Caco-2 (cell line): Measurements from ENCODE around the gene CACNA1C. TPM values are rescaled to one million over a fixed set of nuclear protein-coding genes. Genes with fewer than 3 reads are reported as not detected.
A peak's percentile ranks its signal among the peaks of the same experiment; 100 is the strongest.

Experiments
- BruUV-seq: library from RNA; stranded (reverse); fragments of 400-500 nt; replicated peaks from 2 replicates; lab custom pipeline; 2021; lab: Mats Ljungman, UMichigan
- CTCF ChIA-PET: fragments of 300-600 bp; sonication (Branson Sonifier 250); formaldehyde crosslinking; loops from one replicate; lab custom pipeline; 2022; ENCODE audit warnings: antibody characterized with exemption; lab: Charles Lee
- POLR2A ChIA-PET: fragments of 300-600 bp; sonication (Branson Sonifier 250); formaldehyde crosslinking; loops from one replicate; lab custom pipeline; 2022; ENCODE audit warnings: antibody characterized with exemption; lab: Charles Lee
- DNase-seq, 2 experiments: peaks; one replicate each; pipeline versions ENCODE4 v3.0.0 to v3.0.0-alpha.2; 2020 to 2022
- H3K27me3 ChIP-seq: replicated peaks from 2 replicates; pipeline ENCODE4 v1.6.0; 2011; ENCODE audit warnings: low read length; ENCODE audit not compliant: control insufficient read depth, insufficient read depth
- H3K36me3 ChIP-seq: 2 replicates; pipeline ENCODE4 v1.5.1; 2011; ENCODE audit warnings: low read length; ENCODE audit not compliant: control insufficient read depth, insufficient read depth
- H3K4me1 ChIP-seq: fragments of 250-450 bp; sonication (Bioruptor Pico); 2 replicates; pipeline ENCODE4 v1.5.1; 2020; ENCODE audit warnings: mild to moderate bottlenecking
- H3K4me3 ChIP-seq: 2 replicates; pipeline ENCODE4 v1.5.1; 2011; ENCODE audit warnings: low read depth, mild to moderate bottlenecking, control low read depth, low read length
- H3K9me3 ChIP-seq: fragments of 250-450 bp; sonication (Bioruptor Pico); 2 replicates; pipeline ENCODE4 v1.5.1; 2020; ENCODE audit warnings: mild to moderate bottlenecking, moderate library complexity
- H3K27ac Mint-ChIP-seq: one replicate; pipeline ENCODE4 v1.8.0; 2022; ENCODE audit warnings: mixed read lengths; ENCODE audit not compliant: unreplicated experiment
- H3K27me3 Mint-ChIP-seq: one replicate; pipeline ENCODE4 v1.8.0; 2022; ENCODE audit warnings: mixed read lengths; ENCODE audit not compliant: insufficient read depth, unreplicated experiment
- H3K36me3 Mint-ChIP-seq: one replicate; pipeline ENCODE4 v1.8.0; 2022; ENCODE audit warnings: mild to moderate bottlenecking, mixed read lengths; ENCODE audit not compliant: insufficient read depth, unreplicated experiment
- H3K4me1 Mint-ChIP-seq: one replicate; pipeline ENCODE4 v1.8.0; 2022; ENCODE audit warnings: low read depth, mixed read lengths; ENCODE audit not compliant: unreplicated experiment
- H3K4me3 Mint-ChIP-seq: one replicate; pipeline ENCODE4 v1.8.0; 2022; ENCODE audit warnings: mild to moderate bottlenecking, moderate library complexity, mixed read lengths; ENCODE audit not compliant: unreplicated experiment
- H3K9me3 Mint-ChIP-seq: one replicate; pipeline ENCODE4 v1.8.0; 2022; ENCODE audit warnings: mixed read lengths; ENCODE audit not compliant: unreplicated experiment
- CTCF ChIP-seq, 2 experiments: fragments of 200-600 bp in 1 of 2; IDR thresholded peaks; 1 replicate in 1 of 2; 2 replicates in 1 of 2; pipeline versions ENCODE4 v1.5.1 to v1.8.0; 2011 to 2022; ENCODE audit warnings: antibody characterized with exemption in 1 of 2, control low read depth in 1 of 2, inconsistent platforms in 1 of 2, low read depth in 1 of 2, low read length in 1 of 2, mild to moderate bottlenecking in 1 of 2, moderate library complexity in 1 of 2; ENCODE audit not compliant: insufficient read depth in 1 of 2, severe bottlenecking in 1 of 2, unreplicated experiment in 1 of 2
- intact Hi-C: fragments of 100-400 bp; cut with micrococcal nuclease; formaldehyde crosslinking; loops from one replicate; pipeline ENCODE4 v1.10.0; 2022; ENCODE audit not compliant: unreplicated experiment
- total RNA-seq: library from RNA; stranded (reverse); gene quantifications from 2 replicates; pipeline ENCODE4 v1.2.3, GENCODE V29; 2022

Gene CACNA1C
- total RNA-seq, 1 experiment from 2014 or later: not detected

DNA sequence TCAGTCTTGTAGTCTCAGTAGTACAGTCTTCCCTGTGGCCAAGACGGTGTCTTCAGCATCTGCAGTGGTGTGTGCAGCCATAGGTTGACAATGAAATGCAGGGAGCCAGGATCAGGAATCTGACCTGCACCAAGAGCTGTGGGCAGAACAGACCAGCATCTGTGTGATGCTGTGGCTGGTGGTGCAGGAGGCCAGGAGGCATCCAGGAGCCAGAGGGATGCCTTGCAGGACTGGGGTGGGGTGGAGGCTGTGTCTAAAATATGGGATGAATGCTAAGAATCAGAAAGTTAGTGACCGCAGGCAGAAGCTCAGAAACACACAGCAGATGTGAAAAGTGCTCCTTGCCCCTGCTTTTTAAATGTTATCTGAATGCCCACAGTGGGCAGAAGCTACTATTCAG, 209.7 kb downstream of the CACNA1C start:
- no peaks in the 10 kb centered on the region for H3K36me3 ChIP-seq
- POLR2A ChIA-PET: no interaction called here
- no peak for TF ChIP-seq CTCF (IDR thresholded peaks at IDR 0.05; ENCODE audit: insufficient read depth in 1 of 2, low read depth in 1 of 2, low read length in 1 of 2, severe bottlenecking in 1 of 2, unreplicated experiment in 1 of 2)
- Mint-ChIP-seq H3K27ac (no peak overlapping the region), H3K36me3 (no peaks in the 10 kb centered on the region), H3K9me3 (no peaks in the 10 kb centered on the region), H3K27me3 (peaks cover 6% of the 10 kb centered on the region), H3K4me3 (no peak overlapping the region), H3K4me1 (peaks cover 10% of the 10 kb centered on the region)
- no peak for DNase-seq
- intact Hi-C loops: no loop called here
- H3K4me3 ChIP-seq: no peak overlapping the region
- CTCF ChIA-PET: no interaction called here
- BruUV-seq: no TSS peak
- no peaks in the 10 kb centered on the region for H3K27me3 ChIP-seq
- H3K9me3 ChIP-seq: no peaks in the 10 kb centered on the region
- peaks cover 16% of the 10 kb centered on the region for H3K4me1 ChIP-seq

DNA sequence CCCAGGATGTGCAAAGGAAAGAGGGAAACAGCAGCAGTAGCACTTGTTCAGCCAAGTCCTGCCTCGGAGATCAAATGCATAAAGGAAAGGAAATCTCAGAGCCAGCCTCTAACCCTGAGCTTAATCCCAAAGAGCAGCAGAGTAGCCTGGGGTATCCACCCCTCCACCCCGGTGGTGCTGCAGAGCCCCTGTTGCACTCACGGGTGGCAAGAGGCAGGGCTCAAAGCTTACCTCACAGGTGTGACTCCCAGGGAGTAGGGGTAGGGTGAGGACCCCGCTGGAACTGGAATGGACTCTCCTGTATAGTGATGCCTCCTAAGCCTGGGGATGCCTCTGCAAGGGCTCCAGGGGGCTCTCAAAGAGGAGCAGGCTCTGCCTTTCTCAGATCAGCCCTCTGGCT, 211.1 kb downstream of the CACNA1C start:
- intact Hi-C loops: no loop called here

DNA sequence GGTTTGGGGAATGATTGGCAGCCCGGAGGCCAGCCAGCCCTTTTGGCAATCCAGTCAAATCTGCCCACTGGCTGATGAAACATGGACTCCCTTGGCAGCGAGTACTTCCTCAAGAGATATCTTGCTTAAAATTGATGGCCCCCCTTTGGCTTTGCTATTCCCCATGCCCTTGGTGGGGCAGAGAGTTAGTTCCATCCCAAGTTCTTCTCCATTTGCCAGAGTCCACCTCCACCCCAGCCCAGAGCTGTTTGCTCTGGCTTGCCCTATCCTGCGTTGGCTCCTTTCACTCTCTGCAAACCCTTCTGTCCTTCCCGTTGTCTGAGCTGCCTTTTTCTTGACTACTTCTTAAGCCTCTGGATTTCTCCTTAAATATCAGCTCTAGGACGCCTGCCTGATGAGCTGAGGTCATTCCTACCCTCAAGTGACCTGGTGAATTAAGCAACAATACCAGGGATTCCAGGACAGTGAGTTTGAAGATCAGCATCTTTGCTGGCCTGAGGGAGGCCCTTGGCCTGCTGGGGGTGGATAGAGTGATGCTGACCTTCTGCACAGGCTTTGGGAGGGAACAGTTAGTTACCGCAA, 212.0 kb downstream of the CACNA1C start:
- H3K36me3 ChIP-seq: no peaks in the 10 kb centered on the region
- no peaks in the 10 kb centered on the region for H3K9me3 ChIP-seq
- H3K27me3 ChIP-seq: no peaks in the 10 kb centered on the region
- ChIA-PET POLR2A (no interaction called here), CTCF (no interaction called here)
- peaks cover 16% of the 10 kb centered on the region for H3K4me1 ChIP-seq
- Mint-ChIP-seq H3K27me3 (no peaks in the 10 kb centered on the region), H3K4me1 (peaks cover 10% of the 10 kb centered on the region), H3K4me3 (no peak overlapping the region), H3K36me3 (no peaks in the 10 kb centered on the region), H3K27ac (no peak overlapping the region), H3K9me3 (no peaks in the 10 kb centered on the region)
- intact Hi-C loops: no loop called here
- peak in 1 of 2 experiments; percentile 30 for DNase-seq
- H3K4me3 ChIP-seq: no peak overlapping the region
- BruUV-seq: no TSS peak
- no peak for TF ChIP-seq CTCF (IDR thresholded peaks at IDR 0.05; ENCODE audit: insufficient read depth in 1 of 2, low read depth in 1 of 2, low read length in 1 of 2, severe bottlenecking in 1 of 2, unreplicated experiment in 1 of 2)

More for the DNA sequence above, 211.1 kb downstream of the CACNA1C start:
- Mint-ChIP-seq H3K4me1 (peaks cover 10% of the 10 kb centered on the region), H3K4me3 (no peak overlapping the region), H3K27ac (no peak overlapping the region), H3K27me3 (peaks cover 4% of the 10 kb centered on the region), H3K9me3 (no peaks in the 10 kb centered on the region), H3K36me3 (no peaks in the 10 kb centered on the region)
- POLR2A ChIA-PET: no interaction called here
- no peak for DNase-seq
- BruUV-seq: no TSS peak
- CTCF ChIA-PET: no interaction called here
- no peak overlapping the region for H3K4me3 ChIP-seq
- peaks cover 16% of the 10 kb centered on the region for H3K4me1 ChIP-seq
- no peaks in the 10 kb centered on the region for H3K36me3 ChIP-seq
- H3K9me3 ChIP-seq: no peaks in the 10 kb centered on the region
- no peaks in the 10 kb centered on the region for H3K27me3 ChIP-seq
- TF ChIP-seq CTCF (IDR thresholded peaks at IDR 0.05; ENCODE audit: insufficient read depth in 1 of 2, low read depth in 1 of 2, low read length in 1 of 2, severe bottlenecking in 1 of 2, unreplicated experiment in 1 of 2): no peak
